ENCODE measurements around the gene HOATZ.

HOATZ gene

GRCh38 chr11:111549196-111549868, 34.8 kb downstream of the HOATZ start:
- H2AK5ac ChIP-seq (ENCODE audit: low read length, severe bottlenecking): no peak overlapping the region
- H2BK12ac ChIP-seq (ENCODE audit: low read length in 2 of 2): no peak overlapping the region
- no peak overlapping the region for H3K14ac ChIP-seq (ENCODE audit: low read length in 2 of 2)
- H3K79me1 ChIP-seq (replicated peaks; ENCODE audit: low read length, poor library complexity, severe bottlenecking): peaks cover 8% of the 10 kb centered on the region
- H3K4ac ChIP-seq (ENCODE audit: low read depth in 1 of 2, low read length in 2 of 2): no peak overlapping the region
- no peak overlapping the region for H2AFZ ChIP-seq (ENCODE audit: low read depth, low read length)
- H3K27ac ChIP-seq (ENCODE audit: low read length, poor library complexity, severe bottlenecking): no peak overlapping the region
- no peaks in the 10 kb centered on the region for H3K9me3 ChIP-seq (ENCODE audit: control insufficient read depth, low read length)
- no peak overlapping the region for H3K4me3 ChIP-seq (ENCODE audit: insufficient read depth in 1 of 2, low read depth in 1 of 2, low read length in 2 of 2)
- H3K18ac ChIP-seq (ENCODE audit: low read depth in 1 of 2, low read length in 2 of 2): no peak overlapping the region
- no peak overlapping the region for H2BK5ac ChIP-seq (ENCODE audit: low read depth, low read length, poor library complexity, severe bottlenecking)
- peaks cover 24 to 56% of the 10 kb centered on the region in 2 experiments for H3K36me3 ChIP-seq (ENCODE audit: control insufficient read depth in 1 of 2, insufficient read depth in 2 of 2, low read depth in 1 of 2, low read length in 2 of 2)
- no peak overlapping the region for H3K4me2 ChIP-seq (ENCODE audit: low read length, poor library complexity, severe bottlenecking)
- no peak overlapping the region for H4K91ac ChIP-seq (ENCODE audit: low read length)
- WGBS: 89% methylated on average over 9 of the region's 11 CpGs
- no peak overlapping the region for H2BK120ac ChIP-seq (ENCODE audit: low read depth, low read length)
- H4K8ac ChIP-seq (ENCODE audit: low read length): no peak overlapping the region
- H3K23ac ChIP-seq (ENCODE audit: low read length in 2 of 2): no peak overlapping the region
- DNase-seq: no peak
- H2BK15ac ChIP-seq (ENCODE audit: low read depth, poor library complexity, severe bottlenecking): no peak overlapping the region
- no peaks in the 10 kb centered on the region for H3K4me1 ChIP-seq (ENCODE audit: control insufficient read depth, insufficient read depth, low read depth, low read length)
- no peaks in the 10 kb centered on the region for H3K27me3 ChIP-seq (ENCODE audit: control insufficient read depth in 1 of 2, insufficient read depth in 1 of 2, low read length in 2 of 2)
- no peak overlapping the region for H3K9ac ChIP-seq (ENCODE audit: low read length)

DNA sequence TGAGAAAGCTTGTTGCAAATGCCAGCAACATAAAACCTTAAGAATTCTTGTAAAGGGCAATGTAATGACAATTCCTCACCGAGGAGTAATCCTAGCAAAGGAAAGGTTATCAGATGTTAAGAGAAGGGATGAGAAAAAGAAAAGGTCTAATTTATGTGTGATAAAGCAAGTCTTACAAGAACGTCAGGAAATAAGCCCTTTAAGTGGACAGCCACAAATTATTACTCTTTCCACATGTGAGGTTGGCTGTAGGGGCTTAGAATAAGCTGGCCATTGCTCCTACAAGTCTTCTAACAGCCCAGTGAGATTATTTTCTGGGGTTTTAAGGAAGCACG, 35.3 kb downstream of the HOATZ start:
- H3K4ac ChIP-seq (ENCODE audit: low read depth in 1 of 2, low read length in 2 of 2): no peak overlapping the region
- 61% methylated on average over 2 of the region's 3 CpGs for WGBS
- no peaks in the 10 kb centered on the region for H3K4me1 ChIP-seq (ENCODE audit: control insufficient read depth, insufficient read depth, low read depth, low read length)
- H2BK5ac ChIP-seq (ENCODE audit: low read depth, low read length, poor library complexity, severe bottlenecking): no peak overlapping the region
- H3K23ac ChIP-seq (ENCODE audit: low read length in 2 of 2): no peak overlapping the region
- H3K9ac ChIP-seq (ENCODE audit: low read length): no peak overlapping the region
- no peak overlapping the region for H2BK15ac ChIP-seq (ENCODE audit: low read depth, poor library complexity, severe bottlenecking)
- H2AFZ ChIP-seq (ENCODE audit: low read depth, low read length): no peak overlapping the region
- no peak overlapping the region for H3K4me3 ChIP-seq (ENCODE audit: insufficient read depth in 1 of 2, low read depth in 1 of 2, low read length in 2 of 2)
- no peak overlapping the region for H3K14ac ChIP-seq (ENCODE audit: low read length in 2 of 2)
- H3K4me2 ChIP-seq (ENCODE audit: low read length, poor library complexity, severe bottlenecking): no peak overlapping the region
- H3K27me3 ChIP-seq (ENCODE audit: control insufficient read depth in 1 of 2, insufficient read depth in 1 of 2, low read length in 2 of 2): no peaks in the 10 kb centered on the region
- no peak overlapping the region for H4K8ac ChIP-seq (ENCODE audit: low read length)
- H3K18ac ChIP-seq (ENCODE audit: low read depth in 1 of 2, low read length in 2 of 2): no peak overlapping the region
- H3K79me1 ChIP-seq (replicated peaks; ENCODE audit: low read length, poor library complexity, severe bottlenecking): peaks cover 6% of the 10 kb centered on the region
- H3K36me3 ChIP-seq (ENCODE audit: control insufficient read depth in 1 of 2, insufficient read depth in 2 of 2, low read depth in 1 of 2, low read length in 2 of 2): peaks cover 23 to 56% of the 10 kb centered on the region in 2 experiments
- no peak for DNase-seq
- no peak overlapping the region for H2BK120ac ChIP-seq (ENCODE audit: low read depth, low read length)
- no peak overlapping the region for H3K27ac ChIP-seq (ENCODE audit: low read length, poor library complexity, severe bottlenecking)
- H4K91ac ChIP-seq (ENCODE audit: low read length): no peak overlapping the region
- no peak overlapping the region for H2BK12ac ChIP-seq (ENCODE audit: low read length in 2 of 2)
- H2AK5ac ChIP-seq (ENCODE audit: low read length, severe bottlenecking): no peak overlapping the region
- H3K9me3 ChIP-seq (ENCODE audit: control insufficient read depth, low read length): no peaks in the 10 kb centered on the region

DNA sequence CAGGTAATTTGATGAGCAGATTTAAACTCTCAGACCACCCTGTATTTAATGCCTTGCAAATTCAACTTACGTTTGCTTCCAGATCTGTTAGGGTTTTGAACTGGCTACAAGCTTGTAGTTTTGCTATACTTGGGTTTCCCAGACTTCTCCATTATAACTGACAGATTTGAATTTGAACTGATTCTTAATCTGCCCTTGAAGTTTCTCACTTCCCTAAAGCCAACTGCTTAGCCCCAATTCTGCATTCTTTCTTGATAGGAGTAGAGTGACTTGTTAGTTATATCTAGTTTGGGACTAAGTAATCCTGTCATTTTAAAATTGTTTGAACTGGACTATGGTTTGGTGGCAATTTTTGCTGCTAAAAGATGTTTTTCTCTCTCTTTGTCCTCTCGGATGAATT, 35.7 kb downstream of the HOATZ start:
- no peak overlapping the region for H2BK5ac ChIP-seq (ENCODE audit: low read depth, low read length, poor library complexity, severe bottlenecking)

GRCh38 chr11:111554532-111554931, 40.0 kb downstream of the HOATZ start:
- no peak overlapping the region for H2BK15ac ChIP-seq (ENCODE audit: low read depth, poor library complexity, severe bottlenecking)
- no peak overlapping the region for H4K8ac ChIP-seq (ENCODE audit: low read length)
- H3K79me1 ChIP-seq (replicated peaks; ENCODE audit: low read length, poor library complexity, severe bottlenecking): peaks cover 6% of the 10 kb centered on the region
- H3K27me3 ChIP-seq (ENCODE audit: control insufficient read depth in 1 of 2, insufficient read depth in 1 of 2, low read length in 2 of 2): no peaks in the 10 kb centered on the region
- no peaks in the 10 kb centered on the region for H3K9me3 ChIP-seq (ENCODE audit: control insufficient read depth, low read length)
- H3K18ac ChIP-seq (ENCODE audit: low read depth in 1 of 2, low read length in 2 of 2): no peak overlapping the region
- H3K23ac ChIP-seq (ENCODE audit: low read length in 2 of 2): no peak overlapping the region
- no peak overlapping the region for H2BK120ac ChIP-seq (ENCODE audit: low read depth, low read length)
- DNase-seq: no peak
- H2BK12ac ChIP-seq (ENCODE audit: low read length in 2 of 2): no peak overlapping the region
- H3K4me3 ChIP-seq (ENCODE audit: insufficient read depth in 1 of 2, low read depth in 1 of 2, low read length in 2 of 2): no peak overlapping the region
- no peak overlapping the region for H2BK5ac ChIP-seq (ENCODE audit: low read depth, low read length, poor library complexity, severe bottlenecking)
- H3K27ac ChIP-seq (ENCODE audit: low read length, poor library complexity, severe bottlenecking): no peak overlapping the region
- H4K91ac ChIP-seq (ENCODE audit: low read length): no peak overlapping the region
- no peak overlapping the region for H2AK5ac ChIP-seq (ENCODE audit: low read length, severe bottlenecking)
- H3K14ac ChIP-seq (ENCODE audit: low read length in 2 of 2): no peak overlapping the region
- H3K9ac ChIP-seq (ENCODE audit: low read length): no peak overlapping the region
- no peak overlapping the region for H3K4ac ChIP-seq (ENCODE audit: low read depth in 1 of 2, low read length in 2 of 2)
- peaks cover 4% of the 10 kb centered on the region for H3K4me1 ChIP-seq (ENCODE audit: control insufficient read depth, insufficient read depth, low read depth, low read length)
- peaks cover 7 to 28% of the 10 kb centered on the region in 2 experiments for H3K36me3 ChIP-seq (ENCODE audit: control insufficient read depth in 1 of 2, insufficient read depth in 2 of 2, low read depth in 1 of 2, low read length in 2 of 2)
- no peak overlapping the region for H2AFZ ChIP-seq (ENCODE audit: low read depth, low read length)
- H3K4me2 ChIP-seq (ENCODE audit: low read length, poor library complexity, severe bottlenecking): no peak overlapping the region

More for the DNA sequence above, 35.7 kb downstream of the HOATZ start:
- no peak overlapping the region for H3K23ac ChIP-seq (ENCODE audit: low read length in 2 of 2)
- no peak overlapping the region for H3K14ac ChIP-seq (ENCODE audit: low read length in 2 of 2)
- no peak overlapping the region for H2BK120ac ChIP-seq (ENCODE audit: low read depth, low read length)
- no peak overlapping the region for H3K4ac ChIP-seq (ENCODE audit: low read depth in 1 of 2, low read length in 2 of 2)
- no peaks in the 10 kb centered on the region for H3K4me1 ChIP-seq (ENCODE audit: control insufficient read depth, insufficient read depth, low read depth, low read length)
- no peak overlapping the region for H2AK5ac ChIP-seq (ENCODE audit: low read length, severe bottlenecking)
- H3K79me1 ChIP-seq (replicated peaks; ENCODE audit: low read length, poor library complexity, severe bottlenecking): peaks cover 6% of the 10 kb centered on the region
- no peak overlapping the region for H3K27ac ChIP-seq (ENCODE audit: low read length, poor library complexity, severe bottlenecking)
- no peak overlapping the region for H3K9ac ChIP-seq (ENCODE audit: low read length)
- H2AFZ ChIP-seq (ENCODE audit: low read depth, low read length): no peak overlapping the region
- peaks cover 20 to 53% of the 10 kb centered on the region in 2 experiments for H3K36me3 ChIP-seq (ENCODE audit: control insufficient read depth in 1 of 2, insufficient read depth in 2 of 2, low read depth in 1 of 2, low read length in 2 of 2)
- no peak overlapping the region for H4K91ac ChIP-seq (ENCODE audit: low read length)
- H3K18ac ChIP-seq (ENCODE audit: low read depth in 1 of 2, low read length in 2 of 2): no peak overlapping the region
- no peak overlapping the region for H2BK12ac ChIP-seq (ENCODE audit: low read length in 2 of 2)
- no peak for DNase-seq
- 92% methylated on average over 1 of the region's 2 CpGs for WGBS
- no peak overlapping the region for H4K8ac ChIP-seq (ENCODE audit: low read length)
- no peak overlapping the region for H2BK15ac ChIP-seq (ENCODE audit: low read depth, poor library complexity, severe bottlenecking)
- H3K9me3 ChIP-seq (ENCODE audit: control insufficient read depth, low read length): no peaks in the 10 kb centered on the region
- no peak overlapping the region for H3K4me2 ChIP-seq (ENCODE audit: low read length, poor library complexity, severe bottlenecking)
- no peaks in the 10 kb centered on the region for H3K27me3 ChIP-seq (ENCODE audit: control insufficient read depth in 1 of 2, insufficient read depth in 1 of 2, low read length in 2 of 2)
- no peak overlapping the region for H3K4me3 ChIP-seq (ENCODE audit: insufficient read depth in 1 of 2, low read depth in 1 of 2, low read length in 2 of 2)
